H1 (cell line): Measurements from ENCODE around the gene HECTD4. TPM values are rescaled to one million over a fixed set of nuclear protein-coding genes. Genes with fewer than 3 reads are reported as not detected.

Experiments
- CTCF ChIA-PET: fragments of 300-600 bp; sonication (Branson Sonifier 250); formaldehyde crosslinking; loops from one replicate; lab custom pipeline; 2021; ENCODE audit not compliant: partially characterized antibody; lab: Charles Lee
- POLR2A ChIA-PET: fragments of 300-600 bp; sonication (Branson Sonifier 250); formaldehyde crosslinking; loops from one replicate; lab custom pipeline; 2021; ENCODE audit warnings: inconsistent platforms; ENCODE audit not compliant: partially characterized antibody; lab: Charles Lee
- DNase-seq, 2 experiments: peaks; one replicate each; pipeline versions ENCODE4 v3.0.0 to v3.0.0-alpha.2; 2010 to 2022; ENCODE audit warnings: low spot score in 2 of 2, low read depth in 1 of 2, mixed read lengths in 1 of 2
- FAIRE-seq: peaks from 2 replicates; lab custom pipeline; 2011; peaks lifted over from hg19 to GRCh38; lab: Jason Lieb, UNC
- H2AFZ ChIP-seq: 2 replicates; pipeline ENCODE4 v1.8.1; 2012; ENCODE audit warnings: low read length, inconsistent platforms
- H2AK5ac ChIP-seq: 2 replicates; pipeline ENCODE4 v1.6.1; 2013; ENCODE audit warnings: low read depth, low read length
- H2BK120ac ChIP-seq: replicated peaks from 2 replicates; pipeline ENCODE3; 2013; ENCODE audit warnings: low read depth, low read length, inconsistent platforms
- H2BK12ac ChIP-seq: 2 replicates; pipeline ENCODE4 v1.6.1; 2013; ENCODE audit warnings: low read depth, low read length
- H2BK15ac ChIP-seq: 2 replicates; pipeline ENCODE4 v1.6.1; 2013; ENCODE audit warnings: low read length
- H2BK20ac ChIP-seq: 2 replicates; pipeline ENCODE4 v1.6.1; 2013; ENCODE audit warnings: low read length
- H2BK5ac ChIP-seq: 2 replicates; pipeline ENCODE4 v1.6.1; 2013; ENCODE audit warnings: low read depth, low read length
- H3K14ac ChIP-seq: 2 replicates; pipeline ENCODE4 v1.6.1; 2013; ENCODE audit warnings: inconsistent platforms; ENCODE audit not compliant: insufficient read length
- H3K18ac ChIP-seq: 2 replicates; pipeline ENCODE4 v1.6.1; 2013; ENCODE audit warnings: low read length; ENCODE audit errors: extremely low read depth
- H3K23ac ChIP-seq: 2 replicates; pipeline ENCODE4 v1.6.1; 2013; ENCODE audit warnings: inconsistent platforms; ENCODE audit not compliant: insufficient read length
- H3K23me2 ChIP-seq: 2 replicates; pipeline ENCODE4 v1.6.1; 2013; ENCODE audit warnings: low read depth, low read length
- H3K27ac ChIP-seq: 2 replicates; pipeline ENCODE4 v1.6.1; 2011; ENCODE audit warnings: low read depth, low read length, inconsistent platforms
- H3K27me3 ChIP-seq, 4 experiments: replicated peaks in 1 of 4; 1 replicate in 1 of 4; 2 replicates in 3 of 4; pipeline versions ENCODE4 v1.6.1 to v1.8.1; 2011 to 2013; ENCODE audit warnings: low read length in 3 of 4, mild to moderate bottlenecking in 3 of 4, inconsistent platforms in 2 of 4, mixed read lengths in 2 of 4, moderate library complexity in 1 of 4; ENCODE audit not compliant: control insufficient read depth in 3 of 4, insufficient read depth in 3 of 4; ENCODE audit errors: extremely low read depth in 1 of 4
- H3K36me3 ChIP-seq, 4 experiments: 2 replicates each; pipeline versions ENCODE4 v1.6.1 to v1.8.1; 2011 to 2013; ENCODE audit warnings: mild to moderate bottlenecking in 4 of 4, low read length in 3 of 4, moderate library complexity in 2 of 4, control low read depth in 1 of 4, inconsistent platforms in 1 of 4; ENCODE audit not compliant: insufficient read depth in 4 of 4, control insufficient read depth in 2 of 4
- H3K4ac ChIP-seq: replicated peaks from 2 replicates; pipeline ENCODE3; 2013; ENCODE audit warnings: low read length, low read depth, mixed read lengths, inconsistent platforms; ENCODE audit not compliant: insufficient read length
- H3K4me1 ChIP-seq, 4 experiments: replicated peaks in 1 of 4; 1 replicate in 1 of 4; 2 replicates in 3 of 4; pipeline versions ENCODE4 v1.6.1 to v1.8.1; 2011 to 2013; ENCODE audit warnings: low read length in 3 of 4, inconsistent platforms in 2 of 4, mixed read lengths in 1 of 4; ENCODE audit not compliant: insufficient read depth in 4 of 4, control insufficient read depth in 3 of 4
- H3K4me2 ChIP-seq, 2 experiments: 2 replicates each; pipeline versions ENCODE4 v1.6.1 to v1.8.1; 2011 to 2013; ENCODE audit warnings: low read depth in 2 of 2, low read length in 2 of 2, control low read depth in 1 of 2, inconsistent platforms in 1 of 2, mild to moderate bottlenecking in 1 of 2; ENCODE audit not compliant: insufficient read depth in 1 of 2
- H3K4me3 ChIP-seq, 4 experiments: fragments of 200-600, 300-600 bp in 1 of 4; sonication (generic), shearing (Covaris generic), sonication (Bioruptor Twin) in 1 of 4; 2 replicates each; pipeline versions ENCODE4 v1.5.1 to v1.8.1; 2011 to 2016; ENCODE audit warnings: low read length in 4 of 4, low read depth in 3 of 4, control low read depth in 2 of 4, inconsistent platforms in 2 of 4, mild to moderate bottlenecking in 2 of 4, mixed read lengths in 1 of 4, moderate library complexity in 1 of 4; ENCODE audit not compliant: insufficient read depth in 2 of 4; ENCODE audit errors: extremely low read depth in 1 of 4
- H3K56ac ChIP-seq: replicated peaks from 2 replicates; pipeline ENCODE3; 2013; ENCODE audit warnings: low read depth, mild to moderate bottlenecking, mixed read lengths, low read length, inconsistent platforms; ENCODE audit not compliant: insufficient read length
- H3K79me1 ChIP-seq: 2 replicates; pipeline ENCODE4 v1.6.1; 2013; ENCODE audit warnings: low read depth, low read length, control low read depth
- H3K79me2 ChIP-seq, 2 experiments: 2 replicates each; pipeline versions ENCODE4 v1.6.1 to v1.8.1; 2012 to 2013; ENCODE audit warnings: low read length in 2 of 2, mild to moderate bottlenecking in 2 of 2, inconsistent platforms in 1 of 2; ENCODE audit not compliant: insufficient read depth in 2 of 2, control insufficient read depth in 1 of 2
- H3K9ac ChIP-seq, 4 experiments: replicated peaks in 1 of 4; 1 replicate in 1 of 4; 2 replicates in 3 of 4; pipeline versions ENCODE4 v1.6.1 to v1.8.1; 2011 to 2013; ENCODE audit warnings: low read depth in 3 of 4, low read length in 3 of 4, control low read depth in 2 of 4, mild to moderate bottlenecking in 2 of 4, moderate library complexity in 2 of 4, inconsistent platforms in 1 of 4; ENCODE audit errors: extremely low read depth in 1 of 4
- H3K9me3 ChIP-seq, 2 experiments: 2 replicates each; pipeline versions ENCODE4 v1.6.1 to v1.8.1; 2012 to 2013; ENCODE audit warnings: mild to moderate bottlenecking in 2 of 2, moderate library complexity in 2 of 2, control low read depth in 1 of 2, inconsistent platforms in 1 of 2, low read depth in 1 of 2, low read length in 1 of 2, mixed read lengths in 1 of 2; ENCODE audit not compliant: insufficient read depth in 2 of 2
- H4K20me1 ChIP-seq, 2 experiments: replicated peaks in 1 of 2; 2 replicates each; pipeline versions ENCODE3 to v1.8.1; 2011 to 2013; ENCODE audit warnings: inconsistent platforms in 2 of 2, low read length in 2 of 2, mild to moderate bottlenecking in 1 of 2; ENCODE audit not compliant: insufficient read depth in 2 of 2, control insufficient read depth in 1 of 2
- H4K5ac ChIP-seq: 2 replicates; pipeline ENCODE4 v1.6.1; 2013; ENCODE audit warnings: low read length, low read depth, mixed read lengths, inconsistent platforms; ENCODE audit not compliant: insufficient read length
- H4K8ac ChIP-seq: 2 replicates; pipeline ENCODE4 v1.8.0; 2013; ENCODE audit warnings: mild to moderate bottlenecking, moderate library complexity, low read length, inconsistent platforms; ENCODE audit not compliant: insufficient read depth; ENCODE audit errors: extremely low read depth
- H4K91ac ChIP-seq: replicated peaks from 2 replicates; pipeline ENCODE3; 2013; ENCODE audit warnings: low read length, mixed read lengths, inconsistent platforms; ENCODE audit not compliant: insufficient read length
- BCL11A ChIP-seq, 2 experiments: IDR thresholded peaks; one replicate each; pipeline ENCODE4 v1.6.1; 2011; ENCODE audit warnings: low read depth in 2 of 2, low read length in 2 of 2, mild to moderate bottlenecking in 2 of 2
- EZH2 ChIP-seq: fragments of 200-600 bp; sonication (generic); IDR thresholded peaks from 2 replicates; pipeline ENCODE4 v1.7.1; 2012; ENCODE audit warnings: low read depth, mild to moderate bottlenecking, moderate library complexity, low read length, inconsistent platforms; ENCODE audit not compliant: severe bottlenecking
- RAD21 ChIP-seq, 2 experiments: IDR thresholded peaks in 1 of 2; conservative IDR thresholded peaks in 1 of 2; 2 replicates each; pipeline ENCODE4 v1.6.1; 2011; ENCODE audit warnings: low read depth in 2 of 2, low read length in 2 of 2, improper control_type of control experiment in 1 of 2, inconsistent platforms in 1 of 2, mild to moderate bottlenecking in 1 of 2, moderate library complexity in 1 of 2
- RFX5 ChIP-seq: IDR thresholded peaks from 2 replicates; pipeline ENCODE4 v1.6.1; 2011; ENCODE audit warnings: low read depth, low read length, improper control_type of control experiment, borderline replicate concordance
- SIRT6 ChIP-seq: IDR thresholded peaks from one replicate; pipeline ENCODE4 v1.7.1; 2012; ENCODE audit warnings: low read length, inconsistent platforms
- SIX5 ChIP-seq: IDR thresholded peaks from 2 replicates; pipeline ENCODE4 v1.6.1; 2011; ENCODE audit warnings: mild to moderate bottlenecking, low read depth, low read length
- SP1 ChIP-seq: IDR thresholded peaks from 2 replicates; pipeline ENCODE4 v1.6.1; 2011; ENCODE audit warnings: low read depth, low read length
- TAF7 ChIP-seq: optimal IDR thresholded peaks from 2 replicates; pipeline ENCODE3; 2011; ENCODE audit warnings: low read depth, mild to moderate bottlenecking, inconsistent platforms, low read length, moderate library complexity, borderline replicate concordance
- TCF12 ChIP-seq: IDR thresholded peaks from 2 replicates; pipeline ENCODE4 v1.6.1; 2011; ENCODE audit warnings: low read depth, mild to moderate bottlenecking, low read length
- WGBS, 2 experiments: shearing (Covaris generic) in 1 of 2; methylation state at CpG; one replicate each; pipeline versions ENCODE4 v1.1.6 to v1.1.7; 2013 to 2015; ENCODE audit warnings: low lambda C conversion rate in 2 of 2, mixed read lengths in 2 of 2, inconsistent platforms in 1 of 2, low coverage in 1 of 2, missing lambda C conversion rate in 1 of 2; ENCODE audit not compliant: insufficient replicate concordance in 2 of 2, insufficient coverage in 1 of 2, insufficient read length in 1 of 2; ENCODE audit errors: extremely low coverage in 1 of 2, missing lambda C conversion rate in 1 of 2; 5-methylcytosine and 5-hydroxymethylcytosine counted together
- polyA plus RNA-seq, 7 experiments: library from polyadenylated mRNA; depleted of rRNA in 3 of 7; stranded (reverse) in 5 of 7; unstranded in 2 of 7; fragments of >200 nt in 5 of 7; fragments of 200-250 nt in 2 of 7; gene quantifications; 1 replicate in 5 of 7; 2 replicates in 1 of 7; 4 replicates in 1 of 7; pipeline versions ENCODE4 v1.2.1 to v1.2.3, GENCODE V29; 2011 to 2013; ENCODE audit warnings: missing spikeins in 2 of 7, mixed read lengths in 2 of 7
- total RNA-seq: library from RNA; stranded (reverse); fragmentation: NEBNext Ultra II Directional; extraction: Animal tissue kit (Norgen Biotek cat#: 25700); gene quantifications from 2 replicates; pipeline ENCODE4 v1.2.1, GENCODE V29; 2021

HECTD4 gene
- total and polyA plus RNA-seq, 2 of the 8 experiments (the other 6 are each of a cell fraction or from before 2014, with no cell fraction given) = 6.5 to 33.7 TPM

DNA sequence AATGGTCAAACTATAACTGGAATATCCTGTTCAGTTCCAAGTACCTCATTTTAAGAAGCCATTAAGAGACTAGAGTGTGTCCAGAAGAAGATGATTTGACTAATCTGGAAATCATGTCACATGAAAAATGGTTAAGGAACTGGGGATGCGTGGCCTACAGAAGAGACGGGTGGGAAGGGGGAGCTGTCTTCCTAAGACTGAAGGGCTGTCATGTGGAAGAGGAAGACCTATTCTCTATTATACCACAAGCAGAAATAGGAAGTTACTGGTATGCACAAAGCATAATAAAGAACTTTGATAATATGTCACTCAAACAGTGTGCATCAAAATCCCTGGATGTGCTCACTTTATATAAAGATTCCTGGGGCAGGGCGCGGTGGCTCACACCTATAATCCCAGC, 50.3 kb downstream of the HECTD4 start:
- 98% methylated on average over 4 of the region's 4 CpGs; no CpG with 5 or more reads in 1 of the 2 experiments for WGBS, 2 experiments
- Histone ChIP-seq H3K79me1 (no peaks in the 10 kb centered on the region), H3K79me2 (peaks cover 0 to 6% of the 10 kb centered on the region in 2 experiments; a peak in 2 of 4 replicates), H2BK15ac (no peak overlapping the region), H4K91ac (no peak overlapping the region), H3K4me2 (no peak overlapping the region), H2BK120ac (no peak overlapping the region), H2AFZ (no peak overlapping the region), H4K8ac (no peak overlapping the region), H3K56ac (no peak overlapping the region), H2BK12ac (no peak overlapping the region), H3K4me3 (no peak overlapping the region), H3K9ac (no peak overlapping the region), H3K14ac (no peak overlapping the region), H3K23me2 (no peaks in the 10 kb centered on the region), H3K18ac (no peak overlapping the region), H3K27me3 (no peaks in the 10 kb centered on the region), H3K36me3 (no peaks in the 10 kb centered on the region), H3K9me3 (no peaks in the 10 kb centered on the region), H2BK5ac (no peak overlapping the region), H2BK20ac (no peak overlapping the region), H3K23ac (no peak overlapping the region), H3K4me1 (no peaks in the 10 kb centered on the region), H4K5ac (no peak overlapping the region), H4K20me1 (no peaks in the 10 kb centered on the region), H3K27ac (no peak overlapping the region), H3K4ac (no peak overlapping the region), H2AK5ac (no peak overlapping the region)
- ChIA-PET POLR2A (no interaction called here), CTCF (interaction anchor here (1.4 kb wide), 1 partner anchor 10 kb away, joined by 4 read pairs; no protein-coding TSS in a partner anchor)
- TF ChIP-seq EZH2 (no peak), RAD21 (IDR thresholded peaks at IDR 0.05 in 1 of 2, conservative IDR thresholded peaks at IDR 0.05 in 1 of 2; ENCODE audit: low read depth in 2 of 2, low read length in 2 of 2) (no peak), BCL11A (IDR thresholded peaks at IDR 0.05; ENCODE audit: low read depth in 2 of 2, low read length in 2 of 2) (no peak), SIRT6 (no peak), TCF12 (no peak), TAF7 (no peak), RFX5 (no peak), SP1 (no peak), SIX5 (no peak)
- DNase-seq (no peak), FAIRE-seq (no peak)
